A673 (cell line): ENCODE data around the gene VWC2. TPM values are rescaled to one million over a fixed set of nuclear protein-coding genes. Genes with fewer than 3 reads are reported as not detected.

Source experiments
- BruUV-seq: library from RNA; stranded (reverse); fragments of 400-500 nt; replicated peaks from 2 replicates; lab custom pipeline; 2021; lab: Mats Ljungman, UMichigan
- CTCF ChIA-PET: fragments of 300-600 bp; sonication (Branson Sonifier 250); formaldehyde crosslinking; loops from one replicate; lab custom pipeline; 2022; ENCODE audit warnings: antibody characterized with exemption; lab: Charles Lee
- POLR2A ChIA-PET: fragments of 300-600 bp; sonication (Branson Sonifier 250); formaldehyde crosslinking; loops from one replicate; lab custom pipeline; 2022; ENCODE audit warnings: antibody characterized with exemption; ENCODE audit not compliant: low non-redundant PET; lab: Charles Lee
- DNase-seq: peaks from one replicate; pipeline ENCODE4 v3.0.0-alpha.2; 2015; ENCODE audit warnings: low spot score
- H3K27ac ChIP-seq: fragments of 200-600 bp; sonication (generic); 2 replicates; pipeline ENCODE4 v1.5.1; 2016; ENCODE audit warnings: mixed run types, low read depth, mild to moderate bottlenecking, mixed read lengths, antibody characterized with exemption, low read length; ENCODE audit not compliant: poor library complexity, severe bottlenecking
- H3K27me3 ChIP-seq: fragments of 200-600 bp; sonication (generic); replicated peaks from 2 replicates; pipeline ENCODE4 v1.6.1; 2017; ENCODE audit warnings: mixed run types, low read depth, mild to moderate bottlenecking, mixed read lengths, antibody characterized with exemption, low read length; ENCODE audit not compliant: insufficient read depth, poor library complexity
- H3K36me3 ChIP-seq: fragments of 200-600 bp; sonication (generic); 2 replicates; pipeline ENCODE4 v1.6.1; 2016; ENCODE audit warnings: mixed run types, mild to moderate bottlenecking, mixed read lengths, antibody characterized with exemption, low read length; ENCODE audit not compliant: insufficient read depth, poor library complexity, severe bottlenecking
- H3K4me1 ChIP-seq: fragments of 200-600 bp; sonication (generic); 2 replicates; pipeline ENCODE4 v1.6.1; 2017; ENCODE audit warnings: mixed run types, mild to moderate bottlenecking, mixed read lengths, antibody characterized with exemption, low read length; ENCODE audit not compliant: insufficient read depth, poor library complexity, severe bottlenecking
- H3K4me3 ChIP-seq: fragments of 200-600 bp; sonication (generic); 2 replicates; pipeline ENCODE4 v1.5.1; 2016; ENCODE audit warnings: low read depth, mixed run types, mild to moderate bottlenecking, mixed read lengths, low read length; ENCODE audit not compliant: poor library complexity, severe bottlenecking
- H3K9me3 ChIP-seq: fragments of 200-600 bp; sonication (generic); 2 replicates; pipeline ENCODE4 v1.6.1; 2016; ENCODE audit warnings: mixed run types, low read depth, mild to moderate bottlenecking, mixed read lengths, antibody characterized with exemption, low read length; ENCODE audit not compliant: poor library complexity, severe bottlenecking
- CTCF ChIP-seq: fragments of 300-800, 200-600 bp; sonication (generic); conservative IDR thresholded peaks from 2 replicates; pipeline ENCODE4 v1.5.1; 2017; ENCODE audit warnings: low read depth, mild to moderate bottlenecking, antibody characterized with exemption, low read length, moderate library complexity, mixed read lengths
- EZH2 ChIP-seq: fragments of 200-600 bp; sonication (generic); IDR thresholded peaks from 2 replicates; pipeline ENCODE4 v1.6.1; 2017; ENCODE audit warnings: borderline replicate concordance, low read depth, mild to moderate bottlenecking, mixed read lengths, antibody characterized with exemption, low read length; ENCODE audit not compliant: poor library complexity, severe bottlenecking
- intact Hi-C: fragments of 100-400 bp; cut with micrococcal nuclease; formaldehyde crosslinking; loops from one replicate; pipeline ENCODE4 v1.10.0; 2022; ENCODE audit not compliant: unreplicated experiment
- total RNA-seq: library from RNA; stranded (reverse); gene quantifications from 2 replicates; pipeline ENCODE4 v1.2.3, GENCODE V29; 2021

The VWC2 gene
- total RNA-seq, 1 experiment from 2014 or later, result not detected

DNA sequence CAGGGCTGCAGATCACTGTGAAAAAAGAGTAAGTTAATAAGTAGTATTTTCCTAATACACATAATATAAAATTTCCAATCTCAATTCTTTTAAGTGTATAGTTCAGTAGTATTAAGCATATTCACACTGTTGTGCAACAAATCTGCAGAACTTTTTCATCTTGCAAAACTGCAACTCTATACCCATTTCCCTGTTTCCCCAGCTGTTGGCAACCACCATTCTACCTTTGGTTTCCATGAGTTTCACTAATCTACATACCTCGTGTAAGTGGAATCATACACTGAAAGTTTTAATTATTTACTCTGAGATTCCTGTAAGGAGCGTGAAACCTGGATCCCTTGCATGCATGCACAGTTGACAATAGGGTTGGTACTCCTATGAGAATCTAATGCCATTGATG, 164.2 kb downstream of the VWC2 start:
- no peak for DNase-seq
- ChIA-PET CTCF (no interaction called here), POLR2A (no interaction called here)
- no peak overlapping the region for H3K27ac ChIP-seq
- no peak overlapping the region for H3K4me3 ChIP-seq
- intact Hi-C loops, result no loop called here
- TF ChIP-seq EZH2 (no peak), CTCF (no peak)
- no peaks in the 10 kb centered on the region for H3K27me3 ChIP-seq
- H3K4me1 ChIP-seq, result no peaks in the 10 kb centered on the region
- no TSS peak for BruUV-seq
- H3K36me3 ChIP-seq, result peaks cover 3% of the 10 kb centered on the region
- H3K9me3 ChIP-seq, result peaks cover 11% of the 10 kb centered on the region
